ENCODE measurements around the gene SUPT20H.
"Not testable (repeated sequence)": the region's sequence is repeated elsewhere in the genome, so short reads cannot be mapped to it uniquely, and the experiment has no call there.

Gene SUPT20H

DNA sequence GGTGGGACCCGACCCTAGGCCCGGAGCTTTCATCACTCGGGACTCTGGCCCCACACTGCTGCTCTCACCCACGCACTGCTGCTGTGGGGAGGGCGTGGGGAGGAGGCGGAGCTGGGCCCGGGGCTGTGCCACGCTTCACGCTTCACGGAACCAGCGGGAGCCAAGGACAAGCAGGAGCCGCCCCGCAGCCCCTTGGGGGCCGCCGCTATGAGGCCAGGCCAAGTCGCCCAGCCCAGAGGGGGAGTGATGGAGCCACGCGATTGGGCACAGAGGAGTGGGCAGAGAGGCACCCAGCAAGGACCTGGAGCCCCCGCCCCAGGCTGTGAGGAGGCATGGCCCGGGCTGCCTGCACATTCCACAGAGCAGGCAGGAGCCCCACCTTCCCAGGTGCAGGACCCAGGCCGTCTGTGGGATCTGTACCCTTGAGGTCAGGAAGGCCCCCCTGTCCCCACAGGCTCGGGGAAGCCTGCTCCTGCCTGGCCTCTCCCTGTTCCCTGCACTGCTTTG is 10.2 kb upstream of the SUPT20H start:
- Histone ChIP-seq H3K27ac (ENCODE audit: low read length) (no peak overlapping the region), H3K27me3 (ENCODE audit: control insufficient read depth, insufficient read depth, low read length) (no peaks in the 10 kb centered on the region), H3K9ac (ENCODE audit: low read length) (no peak overlapping the region), H3K9me3 (ENCODE audit: control insufficient read depth, low read depth, low read length) (no peaks in the 10 kb centered on the region), H3K36me3 (ENCODE audit: control insufficient read depth, low read depth, low read length) (no peaks in the 10 kb centered on the region), H3K4me1 (ENCODE audit: control insufficient read depth, low read depth, low read length) (peaks cover 5% of the 10 kb centered on the region), H3K4me3 (ENCODE audit: low read length) (no peak overlapping the region)

- Histone ChIP-seq H3K4me1 (ENCODE audit: control insufficient read depth, low read depth, low read length) (peaks cover 5% of the 10 kb centered on the region), H3K27ac (ENCODE audit: low read length) (no peak overlapping the region), H3K9me3 (ENCODE audit: control insufficient read depth, low read depth, low read length) (no peaks in the 10 kb centered on the region), H3K36me3 (ENCODE audit: control insufficient read depth, low read depth, low read length) (no peaks in the 10 kb centered on the region), H3K9ac (ENCODE audit: low read length) (no peak overlapping the region), H3K27me3 (ENCODE audit: control insufficient read depth, insufficient read depth, low read length) (no peaks in the 10 kb centered on the region), H3K4me3 (ENCODE audit: low read length) (no peak overlapping the region)
Measured at GRCh38 chr13:37068962-37069361, 9.5 kb upstream of the SUPT20H start.

- Histone ChIP-seq H3K9me3 (ENCODE audit: control insufficient read depth, low read depth, low read length) (no peaks in the 10 kb centered on the region), H3K27me3 (ENCODE audit: control insufficient read depth, insufficient read depth, low read length) (no peaks in the 10 kb centered on the region), H3K27ac (ENCODE audit: low read length) (no peak overlapping the region), H3K4me1 (ENCODE audit: control insufficient read depth, low read depth, low read length) (peaks cover 5% of the 10 kb centered on the region), H3K9ac (ENCODE audit: low read length) (no peak overlapping the region), H3K4me3 (ENCODE audit: low read length) (no peak overlapping the region), H3K36me3 (ENCODE audit: control insufficient read depth, low read depth, low read length) (no peaks in the 10 kb centered on the region)
Measured at GRCh38 chr13:37067874-37068273, 8.4 kb upstream of the SUPT20H start.

GRCh38 chr13:37065890-37066526 is 6.5 kb upstream of the SUPT20H start:
- H3K27me3 ChIP-seq (ENCODE audit: control insufficient read depth, insufficient read depth, low read length) = no peaks in the 10 kb centered on the region
- no peak overlapping the region for H3K27ac ChIP-seq (ENCODE audit: low read length)
- no peak overlapping the region for H3K4me3 ChIP-seq (ENCODE audit: low read length)
- H3K9ac ChIP-seq (ENCODE audit: low read length) = no peak overlapping the region
- no peaks in the 10 kb centered on the region for H3K9me3 ChIP-seq (ENCODE audit: control insufficient read depth, low read depth, low read length)
- no peaks in the 10 kb centered on the region for H3K36me3 ChIP-seq (ENCODE audit: control insufficient read depth, low read depth, low read length)
- H3K4me1 ChIP-seq (ENCODE audit: control insufficient read depth, low read depth, low read length) = peaks cover 5% of the 10 kb centered on the region

GRCh38 chr13:37059848-37060192 is 332 bp upstream of the SUPT20H start:
- H3K36me3 ChIP-seq (ENCODE audit: control insufficient read depth, low read depth, low read length) = peaks cover 3% of the 10 kb centered on the region
- peaks cover 9% of the 10 kb centered on the region for H3K4me1 ChIP-seq (ENCODE audit: control insufficient read depth, low read depth, low read length)
- no peak overlapping the region for H3K27ac ChIP-seq (ENCODE audit: low read length)
- no peaks in the 10 kb centered on the region for H3K27me3 ChIP-seq (ENCODE audit: control insufficient read depth, insufficient read depth, low read length)
- H3K4me3 ChIP-seq (ENCODE audit: low read length) = peak overlapping the region; percentile 100
- no peaks in the 10 kb centered on the region for H3K9me3 ChIP-seq (ENCODE audit: control insufficient read depth, low read depth, low read length)
- peak overlapping the region; percentile 12 for H3K9ac ChIP-seq (ENCODE audit: low read length)

DNA sequence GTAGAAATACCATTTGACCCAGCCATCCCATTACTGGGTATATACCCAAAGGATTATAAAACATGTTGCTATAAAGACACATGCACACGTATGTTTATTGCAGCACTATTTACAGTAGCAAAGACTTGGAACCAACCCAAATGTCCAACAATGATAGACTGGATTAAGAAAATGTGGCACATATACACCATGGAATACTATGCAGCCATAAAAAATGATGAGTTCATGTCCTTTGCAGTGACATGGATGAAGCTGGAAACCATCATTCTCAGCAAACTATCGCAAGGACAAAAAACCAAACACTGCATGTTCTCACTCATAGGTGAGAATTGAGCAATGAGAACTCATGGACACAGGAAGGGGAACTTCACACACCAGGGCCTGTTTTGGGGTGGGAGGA is 3.3 kb downstream of the SUPT20H start:
- H3K36me3 ChIP-seq (ENCODE audit: control insufficient read depth, low read depth, low read length); H3K9ac ChIP-seq (ENCODE audit: low read length); H3K27ac ChIP-seq (ENCODE audit: low read length); H3K4me3 ChIP-seq (ENCODE audit: low read length); H3K9me3 ChIP-seq (ENCODE audit: control insufficient read depth, low read depth, low read length); H3K4me1 ChIP-seq (ENCODE audit: control insufficient read depth, low read depth, low read length); H3K27me3 ChIP-seq (ENCODE audit: control insufficient read depth, insufficient read depth, low read length): not testable (repeated sequence)

DNA sequence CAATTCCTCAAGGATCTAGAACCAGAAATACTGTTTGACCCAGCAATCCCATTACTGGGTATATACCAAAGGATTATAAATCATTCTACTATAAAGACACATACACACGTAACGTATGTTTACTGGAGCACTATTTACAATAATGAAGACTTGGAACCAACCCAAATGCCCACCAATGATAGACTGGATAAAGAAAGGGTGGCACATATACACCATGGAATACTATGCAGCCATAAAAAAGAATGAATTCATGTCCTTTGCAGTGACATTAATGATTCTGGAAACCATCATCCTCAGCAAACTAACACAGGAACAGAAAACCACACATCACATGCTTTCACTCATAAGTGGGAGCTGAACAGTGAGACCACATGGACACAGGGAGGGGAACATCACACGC is 6.4 kb downstream of the SUPT20H start:
- not testable (repeated sequence) for H3K27me3 ChIP-seq (ENCODE audit: control insufficient read depth, insufficient read depth, low read length); H3K9ac ChIP-seq (ENCODE audit: low read length); H3K4me3 ChIP-seq (ENCODE audit: low read length); H3K4me1 ChIP-seq (ENCODE audit: control insufficient read depth, low read depth, low read length); H3K27ac ChIP-seq (ENCODE audit: low read length); H3K9me3 ChIP-seq (ENCODE audit: control insufficient read depth, low read depth, low read length); H3K36me3 ChIP-seq (ENCODE audit: control insufficient read depth, low read depth, low read length)

DNA sequence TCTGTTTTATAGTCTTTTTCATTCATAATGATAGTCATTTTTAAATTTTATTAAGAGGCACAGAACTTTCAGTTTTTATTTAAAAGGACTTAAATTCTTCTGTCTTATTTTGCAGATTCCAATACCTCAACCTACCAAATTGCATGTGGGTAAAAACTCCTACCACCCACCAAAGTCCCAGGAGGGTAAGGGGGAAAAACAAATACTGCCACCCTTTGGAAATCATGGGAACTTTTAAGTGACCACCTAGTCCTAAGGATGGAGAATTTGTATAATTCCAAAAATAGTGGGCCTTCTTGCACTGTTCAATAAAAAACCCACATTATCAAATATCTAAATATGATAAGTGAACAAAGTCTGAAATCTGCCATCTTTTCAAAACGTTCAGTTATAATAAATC is 9.7 kb downstream of the SUPT20H start:
- Histone ChIP-seq H3K36me3 (ENCODE audit: control insufficient read depth, low read depth, low read length) (peaks cover 27% of the 10 kb centered on the region), H3K4me3 (ENCODE audit: low read length) (no peak overlapping the region), H3K27me3 (ENCODE audit: control insufficient read depth, insufficient read depth, low read length) (no peaks in the 10 kb centered on the region), H3K4me1 (ENCODE audit: control insufficient read depth, low read depth, low read length) (no peaks in the 10 kb centered on the region), H3K9me3 (ENCODE audit: control insufficient read depth, low read depth, low read length) (no peaks in the 10 kb centered on the region), H3K9ac (ENCODE audit: low read length) (no peak overlapping the region), H3K27ac (ENCODE audit: low read length) (no peak overlapping the region)

DNA sequence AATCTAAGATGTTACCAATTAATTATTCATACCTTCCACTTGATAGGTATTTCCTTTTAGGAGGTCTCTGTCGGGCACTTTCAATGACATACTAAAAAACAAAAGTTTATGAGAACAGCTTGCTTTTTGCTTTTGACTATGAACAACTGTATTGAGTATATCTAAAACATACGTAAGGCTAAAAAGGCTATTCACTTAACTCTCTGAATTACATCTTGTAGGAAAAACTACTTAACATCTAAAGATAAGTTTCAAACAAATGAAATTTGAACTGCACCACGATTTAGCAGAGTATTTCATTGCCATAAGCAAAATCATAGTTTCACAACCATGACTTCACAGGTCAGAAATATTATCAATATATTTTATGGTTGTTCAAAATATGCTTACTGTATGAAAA is 11.6 kb downstream of the SUPT20H start:
- H3K27ac ChIP-seq (ENCODE audit: low read length) = no peak overlapping the region
- H3K9me3 ChIP-seq (ENCODE audit: control insufficient read depth, low read depth, low read length) = no peaks in the 10 kb centered on the region
- no peaks in the 10 kb centered on the region for H3K27me3 ChIP-seq (ENCODE audit: control insufficient read depth, insufficient read depth, low read length)
- H3K4me1 ChIP-seq (ENCODE audit: control insufficient read depth, low read depth, low read length) = no peaks in the 10 kb centered on the region
- H3K4me3 ChIP-seq (ENCODE audit: low read length) = no peak overlapping the region
- peaks cover 47% of the 10 kb centered on the region for H3K36me3 ChIP-seq (ENCODE audit: control insufficient read depth, low read depth, low read length)
- H3K9ac ChIP-seq (ENCODE audit: low read length) = no peak overlapping the region

DNA sequence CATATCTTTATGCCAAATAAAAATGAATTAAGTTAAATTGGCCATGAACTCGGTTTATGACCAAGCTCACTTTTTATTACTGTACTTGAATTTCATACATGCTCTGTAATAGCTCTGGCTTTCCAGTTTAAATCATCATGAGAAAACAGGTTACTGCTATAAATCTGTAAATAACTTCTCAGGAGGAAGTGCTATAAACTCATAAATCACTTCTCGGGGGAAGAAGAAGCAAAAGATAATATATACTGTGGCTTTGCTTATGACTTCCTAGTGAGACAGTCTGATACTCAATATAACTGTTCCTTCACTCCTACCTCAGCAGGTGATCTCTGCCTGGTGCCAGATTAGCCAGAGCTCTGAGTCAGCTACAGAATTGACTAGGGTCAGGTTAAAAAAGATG is 12.5 kb downstream of the SUPT20H start:
- Histone ChIP-seq H3K36me3 (ENCODE audit: control insufficient read depth, low read depth, low read length) (peaks cover 55% of the 10 kb centered on the region), H3K4me1 (ENCODE audit: control insufficient read depth, low read depth, low read length) (no peaks in the 10 kb centered on the region), H3K9ac (ENCODE audit: low read length) (no peak overlapping the region), H3K27me3 (ENCODE audit: control insufficient read depth, insufficient read depth, low read length) (no peaks in the 10 kb centered on the region), H3K9me3 (ENCODE audit: control insufficient read depth, low read depth, low read length) (no peaks in the 10 kb centered on the region), H3K4me3 (ENCODE audit: low read length) (no peak overlapping the region), H3K27ac (ENCODE audit: low read length) (no peak overlapping the region)

DNA sequence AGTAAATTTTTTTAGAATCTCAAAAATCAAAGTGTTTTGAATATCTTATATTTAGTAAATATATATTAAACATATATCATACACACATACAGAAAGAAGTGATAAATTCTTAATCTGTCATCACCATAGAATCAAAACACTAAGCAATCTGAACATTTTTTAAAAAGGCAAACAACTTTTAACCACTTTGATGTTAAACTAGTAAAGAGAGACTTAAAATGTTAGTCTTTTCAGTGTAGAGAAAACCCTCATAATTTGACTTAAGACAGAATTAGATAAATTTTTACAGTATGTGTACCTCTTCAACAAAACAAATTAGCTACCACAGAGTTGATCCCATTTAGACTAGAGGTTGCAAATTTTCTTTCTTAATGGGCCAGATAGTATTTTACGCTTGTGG is 13.4 kb downstream of the SUPT20H start:
- Histone ChIP-seq H3K36me3 (ENCODE audit: control insufficient read depth, low read depth, low read length) (peaks cover 59% of the 10 kb centered on the region), H3K27ac (ENCODE audit: low read length) (no peak overlapping the region), H3K9ac (ENCODE audit: low read length) (no peak overlapping the region)

GRCh38 chr13:37040789-37041188 is 18.7 kb downstream of the SUPT20H start:
- Histone ChIP-seq H3K27ac (ENCODE audit: low read length) (no peak overlapping the region), H3K9me3 (ENCODE audit: control insufficient read depth, low read depth, low read length) (no peaks in the 10 kb centered on the region), H3K36me3 (ENCODE audit: control insufficient read depth, low read depth, low read length) (peaks cover 76% of the 10 kb centered on the region), H3K27me3 (ENCODE audit: control insufficient read depth, insufficient read depth, low read length) (no peaks in the 10 kb centered on the region), H3K4me3 (ENCODE audit: low read length) (no peak overlapping the region), H3K4me1 (ENCODE audit: control insufficient read depth, low read depth, low read length) (no peaks in the 10 kb centered on the region), H3K9ac (ENCODE audit: low read length) (no peak overlapping the region)

More for the DNA sequence above, 13.4 kb downstream of the SUPT20H start:
- Histone ChIP-seq H3K4me3 (ENCODE audit: low read length) (no peak overlapping the region), H3K27me3 (ENCODE audit: control insufficient read depth, insufficient read depth, low read length) (no peaks in the 10 kb centered on the region), H3K9me3 (ENCODE audit: control insufficient read depth, low read depth, low read length) (no peaks in the 10 kb centered on the region), H3K4me1 (ENCODE audit: control insufficient read depth, low read depth, low read length) (no peaks in the 10 kb centered on the region)
